ENCODE data around the gene NAV2.
"Not testable (repeated sequence)": the region's sequence is repeated elsewhere in the genome, so short reads cannot be mapped to it uniquely, and the experiment has no call there.

Gene NAV2

GRCh38 chr11:20099527-20099926, 386.9 kb downstream of the NAV2 start:
- no peak for DNase-seq

- DNase-seq = no peak
Measured at GRCh38 chr11:20102397-20102796, 389.8 kb downstream of the NAV2 start.

GRCh38 chr11:20103281-20103680, 390.6 kb downstream of the NAV2 start:
- DNase-seq = no peak

- no peak for DNase-seq
Measured at GRCh38 chr11:20105427-20105826, 392.8 kb downstream of the NAV2 start.

GRCh38 chr11:20109731-20110445, 397.3 kb downstream of the NAV2 start:
- DNase-seq = no peak

GRCh38 chr11:20110908-20111669, 398.5 kb downstream of the NAV2 start:
- DNase-seq = peak; percentile 74 to 77

GRCh38 chr11:20111871-20112270, 399.2 kb downstream of the NAV2 start:
- DNase-seq = no peak

GRCh38 chr11:20112291-20113148, 399.9 kb downstream of the NAV2 start:
- peak; percentile 26 to 59 for DNase-seq

GRCh38 chr11:20113149-20113438, 400.5 kb downstream of the NAV2 start:
- DNase-seq = no peak

GRCh38 chr11:20114588-20114987, 402.0 kb downstream of the NAV2 start:
- no peak for DNase-seq

GRCh38 chr11:20116825-20117224, 404.2 kb downstream of the NAV2 start:
- no peak for DNase-seq

- no peak for DNase-seq
Measured at GRCh38 chr11:20117291-20117690, 404.7 kb downstream of the NAV2 start.

- no peak for DNase-seq
Measured at GRCh38 chr11:20118209-20118608, 405.6 kb downstream of the NAV2 start.

GRCh38 chr11:20119315-20119714, 406.7 kb downstream of the NAV2 start:
- DNase-seq = no peak

- no peak for DNase-seq
Measured at GRCh38 chr11:20120134-20120925, 407.7 kb downstream of the NAV2 start.

- no peak for DNase-seq
Measured at GRCh38 chr11:20122131-20122530, 409.5 kb downstream of the NAV2 start.

GRCh38 chr11:20125927-20126326, 413.3 kb downstream of the NAV2 start:
- DNase-seq = no peak

- no peak for DNase-seq
Measured at GRCh38 chr11:20126724-20127123, 414.1 kb downstream of the NAV2 start.

- DNase-seq = peak; percentile 64 to 70
Measured at GRCh38 chr11:20127671-20128527, 415.3 kb downstream of the NAV2 start.

- DNase-seq = not testable (repeated sequence)
Measured at GRCh38 chr11:20128528-20128825, 415.8 kb downstream of the NAV2 start.

GRCh38 chr11:20129665-20130064, 417.0 kb downstream of the NAV2 start:
- DNase-seq = no peak

Data from NCI-H2081 (cell line).